NCI-H2227 treated with DMSO at 0.1 percent for 48 hours (cell line): ENCODE data around the gene PPT1.
A peak's percentile ranks its signal among the peaks of the same experiment; 100 is the strongest.
"Not testable (repeated sequence)": the region's sequence is repeated elsewhere in the genome, so short reads cannot be mapped to it uniquely, and the experiment has no call there.

Experiments used
- DNase-seq: peaks from one replicate; lab custom pipeline; 2025; lab: John Stamatoyannopoulos, UW

PPT1 gene

DNA sequence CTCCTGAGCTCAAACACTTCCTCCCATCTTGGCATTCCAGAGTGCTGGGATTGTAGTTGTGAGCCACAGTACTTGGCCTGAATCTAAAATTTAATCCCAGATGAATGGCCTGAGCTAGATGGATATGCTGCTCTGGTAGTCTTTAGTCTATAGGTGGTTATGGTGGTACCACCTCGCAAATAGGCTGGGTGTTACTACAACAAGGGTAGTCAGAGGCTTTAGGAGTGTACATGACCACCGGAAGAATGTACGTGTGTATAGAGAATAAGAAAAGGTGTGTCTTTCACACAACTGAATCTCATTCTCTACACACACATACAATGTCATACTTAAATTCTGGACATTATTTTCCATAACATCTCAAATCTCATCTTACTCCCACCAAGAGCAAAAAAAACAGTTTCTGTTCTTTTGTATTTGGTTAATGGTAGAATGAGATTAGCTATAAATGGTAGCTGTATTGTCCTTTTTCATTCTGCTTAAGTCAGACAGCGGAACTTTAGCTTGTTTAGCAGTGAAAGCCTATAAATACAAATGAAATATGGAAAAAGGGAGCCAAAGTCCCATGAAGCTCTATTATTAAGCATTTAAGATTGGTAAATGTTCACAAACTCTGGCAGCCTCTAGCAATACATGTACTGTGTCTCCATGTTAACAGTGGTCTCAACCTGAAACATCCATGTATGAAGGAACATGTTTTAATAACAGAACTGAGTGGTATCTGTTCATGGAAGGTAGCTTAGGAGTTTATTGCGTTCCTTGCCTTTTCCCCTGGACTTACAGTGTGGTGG lies 40.3 kb downstream of the PPT1 start:
- DNase-seq: no peak

DNA sequence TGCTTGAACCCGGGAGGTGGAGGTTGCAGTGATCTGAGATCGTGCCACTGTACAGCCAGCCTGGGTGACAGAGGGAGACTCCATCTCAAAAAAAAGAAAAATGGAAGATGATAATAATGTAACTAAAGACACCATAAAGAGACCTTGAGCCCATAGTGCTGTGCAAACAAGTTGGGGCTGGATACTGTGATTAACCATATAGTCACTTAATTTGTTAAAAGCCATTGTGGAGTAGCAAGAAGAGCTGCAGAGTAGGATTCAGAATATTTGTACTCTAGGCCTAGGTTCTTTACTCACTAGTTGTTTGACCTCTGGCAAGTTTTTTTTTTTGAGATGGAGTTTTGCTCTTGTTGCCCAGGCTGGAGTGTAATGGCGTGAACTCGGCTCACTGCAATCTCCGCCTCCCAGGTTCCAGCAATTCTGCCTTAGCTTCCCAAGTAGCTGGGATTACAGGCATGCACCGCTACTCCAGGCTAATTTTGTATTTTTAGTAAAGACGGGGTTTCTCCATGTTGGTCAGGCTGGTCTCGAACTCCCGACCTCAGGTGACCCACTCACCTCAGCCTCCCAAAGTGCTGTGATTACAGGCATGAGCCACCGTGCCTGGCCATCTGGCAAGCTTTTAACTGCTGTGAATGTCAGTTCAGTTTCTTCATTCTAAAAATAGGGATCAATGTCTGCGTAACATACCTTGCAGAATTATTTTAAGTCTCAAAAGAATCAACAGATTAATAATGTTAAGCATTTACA lies 43.7 kb downstream of the PPT1 start:
- no peak for DNase-seq

DNA sequence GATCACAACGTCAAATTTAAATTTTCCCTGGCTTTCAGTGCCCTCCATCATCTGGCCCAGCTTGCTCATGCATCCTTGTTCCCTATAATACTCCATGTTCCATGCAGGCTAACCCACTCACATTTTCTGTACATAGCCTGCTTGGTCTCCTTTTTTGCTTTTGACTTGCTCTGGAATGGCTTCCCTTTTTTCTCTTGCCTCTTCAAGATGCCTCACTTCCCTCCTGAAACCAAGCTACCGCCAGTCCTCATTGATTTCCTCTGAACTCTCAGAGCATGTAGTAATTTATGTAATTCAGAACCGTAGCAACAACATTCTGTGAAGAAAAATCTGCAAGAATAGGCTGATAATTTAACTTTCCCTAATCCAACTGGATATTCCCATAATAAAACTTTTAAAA lies 46.2 kb downstream of the PPT1 start:
- DNase-seq: no peak

DNA sequence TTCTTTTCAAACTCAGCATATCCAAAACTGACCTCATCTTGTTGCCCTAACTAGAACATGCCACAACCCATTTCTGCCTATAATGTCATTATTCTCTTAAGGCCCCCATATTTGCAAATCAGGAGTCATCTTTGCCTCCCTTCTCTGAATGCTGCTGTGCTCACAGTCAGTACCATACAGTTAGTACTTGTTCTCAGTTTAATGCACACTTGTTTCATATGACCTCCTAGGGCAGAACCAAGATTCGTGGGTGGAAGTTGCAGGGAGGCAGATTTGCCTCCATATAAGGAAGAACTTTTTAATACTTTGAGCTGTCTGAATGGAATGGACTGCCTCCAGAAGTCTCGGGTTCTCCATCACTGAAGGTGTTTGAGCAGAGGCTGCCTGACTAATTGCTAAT lies 47.3 kb downstream of the PPT1 start:
- DNase-seq: no peak

DNA sequence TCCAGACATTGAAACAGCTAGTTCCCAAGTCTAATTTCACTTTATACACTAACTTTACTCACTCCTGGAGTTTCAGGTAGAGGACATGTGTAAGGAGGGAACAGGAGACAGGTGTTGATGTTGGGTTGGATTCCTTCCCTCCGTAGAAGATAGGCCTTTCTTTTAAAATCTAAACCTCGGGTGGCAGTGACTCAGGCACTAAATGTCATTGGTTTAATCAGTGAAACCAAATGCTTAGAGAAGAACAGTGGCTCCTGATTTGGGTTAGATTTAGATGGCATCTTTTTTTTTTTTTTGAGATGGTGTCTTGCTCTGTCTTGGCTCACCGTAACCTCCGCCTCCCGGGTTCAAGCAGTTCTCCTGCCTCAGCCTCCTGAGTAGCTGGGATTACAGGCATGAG lies 49.3 kb downstream of the PPT1 start:
- no peak for DNase-seq

DNA sequence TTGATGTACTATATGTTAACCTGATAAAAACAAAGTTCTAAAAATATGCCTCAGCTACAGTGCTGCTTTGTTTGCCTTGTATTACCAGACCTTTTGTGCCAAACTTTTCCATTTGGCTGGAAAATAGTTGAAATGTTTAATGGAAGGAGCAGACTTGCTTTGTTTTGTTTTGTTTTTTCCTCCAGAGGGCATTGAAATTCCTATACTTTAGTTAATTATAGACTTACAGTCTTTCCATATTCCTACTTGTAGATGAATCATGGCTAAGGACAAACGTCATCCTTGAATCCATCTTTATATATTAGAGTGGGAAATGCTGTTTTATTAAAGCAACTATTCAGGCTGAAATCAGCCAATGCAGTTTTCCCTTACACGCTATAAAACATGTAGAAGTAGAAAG lies 49.8 kb downstream of the PPT1 start:
- DNase-seq: no peak

DNA sequence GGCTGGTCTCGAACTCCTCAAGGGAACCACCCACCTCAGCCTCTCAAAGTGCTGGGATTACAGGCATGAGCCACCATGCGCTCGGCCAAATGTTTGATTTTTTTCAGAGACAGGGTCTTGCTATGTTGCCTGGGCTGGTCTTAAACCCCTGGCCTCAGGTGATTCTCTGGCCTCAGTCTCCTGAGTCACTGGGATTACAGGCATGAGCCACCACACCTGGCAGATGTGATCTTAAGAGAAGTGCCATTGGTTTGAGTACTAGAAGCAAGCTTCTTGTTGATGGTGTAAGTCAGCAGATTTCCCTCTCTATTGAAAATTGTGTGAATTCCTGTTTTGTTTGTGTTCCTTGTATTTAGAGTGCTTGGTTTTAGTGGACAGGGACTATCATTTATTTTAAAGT lies 51.3 kb downstream of the PPT1 start:
- DNase-seq: no peak

DNA sequence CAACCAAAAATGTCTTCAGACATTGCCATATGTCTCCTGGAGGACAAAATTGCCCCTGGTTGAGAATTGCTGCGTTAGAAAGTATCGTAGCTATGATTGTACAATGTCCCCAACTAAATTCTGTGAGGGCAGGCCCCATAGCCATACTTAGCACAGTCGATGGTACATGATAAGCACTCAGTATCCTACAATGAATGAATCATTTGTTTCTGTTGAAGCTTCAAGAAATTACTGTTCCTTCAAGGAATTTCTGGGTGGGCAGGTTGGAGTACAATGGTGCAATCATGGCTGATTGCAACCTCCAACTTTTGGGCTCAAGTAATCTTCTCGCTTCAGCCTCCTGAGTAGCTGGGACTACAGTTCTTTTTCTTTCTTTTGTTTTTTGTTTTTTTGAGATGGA lies 51.9 kb downstream of the PPT1 start:
- no peak for DNase-seq

DNA sequence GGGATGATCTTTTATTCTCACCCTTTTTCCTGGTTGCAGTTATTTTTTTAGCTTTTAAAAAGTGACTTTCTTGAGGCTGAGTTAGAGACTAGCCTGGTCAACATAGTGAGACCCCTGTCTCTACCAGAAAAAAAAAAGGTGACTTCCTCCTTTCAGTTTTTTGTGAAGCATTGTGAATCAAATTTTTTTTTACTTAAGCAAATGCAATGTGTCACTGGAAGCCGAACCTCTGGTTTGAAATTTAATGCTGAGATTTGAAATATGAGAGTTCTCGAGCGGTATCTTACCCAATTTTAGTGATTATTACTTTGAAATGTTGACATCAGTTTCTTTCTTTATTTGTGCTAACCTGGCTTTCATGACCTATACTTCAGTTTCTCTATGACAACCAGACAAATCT lies 52.9 kb downstream of the PPT1 start:
- DNase-seq: no peak

DNA sequence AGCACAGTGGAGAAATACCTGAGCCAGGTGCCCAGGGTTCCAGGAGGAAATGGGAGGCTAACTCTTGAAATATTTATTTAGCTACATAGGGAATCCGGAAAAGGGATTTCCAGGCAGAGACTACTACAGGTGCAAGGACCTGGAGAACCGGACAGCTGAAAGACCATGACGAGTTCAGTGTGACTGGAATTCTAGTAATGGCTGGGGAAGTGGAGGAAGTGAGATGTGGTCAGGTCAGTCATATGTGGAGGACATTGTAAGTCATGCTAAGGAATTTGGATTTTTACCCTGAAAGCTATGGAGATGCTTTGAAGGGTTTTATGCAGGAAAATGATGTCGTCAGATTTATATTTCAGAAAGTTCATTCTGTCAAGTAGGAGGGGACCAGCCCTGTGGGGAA lies 54.7 kb downstream of the PPT1 start:
- no peak for DNase-seq

DNA sequence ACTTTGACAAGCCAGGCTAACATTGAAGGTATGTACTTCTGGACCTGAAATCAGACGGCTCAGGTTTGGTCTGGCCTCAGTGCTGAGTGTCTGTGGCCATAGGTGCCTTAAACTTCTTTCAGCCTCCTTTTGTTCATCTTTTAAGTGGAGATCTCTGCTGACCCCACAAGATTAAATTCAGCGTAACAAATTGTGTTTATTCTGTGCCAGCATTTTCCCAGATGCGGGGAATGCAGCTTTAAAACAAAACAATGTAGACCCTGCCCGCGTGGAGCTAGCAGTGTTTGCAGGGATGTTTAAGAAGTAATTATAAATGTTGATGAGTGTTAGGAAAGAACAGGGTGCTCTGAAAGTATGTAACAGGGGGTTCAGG lies 55.6 kb downstream of the PPT1 start:
- DNase-seq: no peak

DNA sequence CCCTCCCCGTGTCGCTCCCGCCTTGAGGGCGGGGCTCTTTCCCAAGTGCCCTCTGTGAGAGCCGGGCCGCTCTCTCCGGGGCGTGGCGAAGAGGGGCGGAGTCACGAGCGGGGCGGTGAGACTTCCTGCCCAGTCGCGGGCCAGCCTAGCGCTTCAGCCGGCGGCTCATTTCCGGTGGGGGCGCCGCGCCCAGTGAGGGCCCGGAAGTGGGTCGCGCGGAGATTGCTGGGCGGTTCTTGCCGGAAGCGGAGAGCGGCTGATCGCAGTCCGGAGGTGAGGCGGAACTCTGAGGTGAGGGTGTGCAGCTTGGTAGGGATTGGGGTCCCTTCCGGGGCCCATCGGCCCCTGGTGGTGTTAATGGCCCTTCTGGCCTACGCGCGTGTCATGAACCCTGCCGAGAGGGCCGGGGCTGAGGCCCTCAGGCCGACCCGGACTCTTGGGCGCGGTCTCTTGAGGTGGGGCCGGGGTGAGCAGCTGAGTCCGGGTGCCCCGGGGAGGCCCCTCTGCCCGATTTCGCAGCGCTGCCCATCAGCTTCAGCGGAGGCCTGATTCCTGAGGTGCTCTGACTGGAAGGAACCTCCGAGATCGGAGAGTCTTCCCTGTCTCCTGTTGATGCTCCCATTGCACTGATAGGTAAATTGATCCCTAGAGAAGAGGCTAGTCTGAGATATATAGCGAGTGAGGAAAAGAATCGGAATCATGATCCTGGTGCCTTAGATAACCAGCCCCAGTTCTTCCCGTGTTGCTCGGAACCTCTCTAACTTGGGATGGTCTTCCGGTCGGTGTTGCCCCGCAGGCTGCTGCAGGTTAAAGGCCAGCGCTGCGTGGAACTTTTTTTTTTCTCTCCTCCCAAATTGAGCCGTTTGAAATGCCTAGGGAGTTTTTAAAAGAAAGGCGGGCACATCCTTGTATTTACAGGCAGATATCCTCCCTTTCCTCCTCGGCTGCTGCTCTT lies 56.3 kb downstream of the PPT1 start, which contains the start of gene CAP1:
CAP1 (plus strand) TSS at position 219 of the 955 bp plus-strand sequence. CDS start 18,618 bp downstream, outside the sequence.
- peak; percentile 98 for DNase-seq

DNA sequence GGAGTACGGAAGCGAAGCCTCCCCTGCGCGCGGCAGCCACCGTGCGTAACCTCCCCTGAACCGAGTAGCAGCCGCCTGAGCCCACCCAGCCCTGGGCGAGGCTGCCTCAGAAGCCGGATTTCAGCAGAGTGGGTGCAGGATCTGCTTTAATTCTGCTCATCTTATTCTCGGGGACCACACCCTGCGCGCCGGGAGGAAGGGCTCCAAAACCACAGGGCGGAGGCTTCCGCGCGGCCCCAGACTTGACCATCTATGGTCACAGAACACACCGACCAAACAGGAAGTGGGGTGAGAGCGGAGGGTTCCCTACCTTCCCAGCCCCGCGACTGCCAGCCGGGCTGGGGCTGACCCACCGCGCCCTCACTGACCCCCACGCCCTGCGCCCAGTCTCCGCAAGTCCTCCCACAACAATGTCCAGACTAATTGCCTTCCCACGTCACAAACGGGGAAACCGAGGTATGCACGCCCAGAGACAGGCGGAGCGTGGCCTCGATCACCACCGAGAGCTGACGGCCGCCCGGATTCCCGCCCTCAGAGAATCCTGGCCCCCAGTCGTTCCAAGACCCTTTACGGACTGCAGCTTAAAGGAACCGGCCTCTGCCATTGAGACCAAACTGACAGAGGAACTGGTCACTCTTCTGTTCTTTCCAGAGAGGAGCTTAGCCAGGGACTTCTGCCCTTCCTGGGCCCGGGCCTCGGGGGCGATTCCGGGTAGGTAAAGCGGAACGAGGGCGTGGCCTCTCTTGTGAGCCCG lies 57.1 kb downstream of the PPT1 start:
- DNase-seq: no peak

DNA sequence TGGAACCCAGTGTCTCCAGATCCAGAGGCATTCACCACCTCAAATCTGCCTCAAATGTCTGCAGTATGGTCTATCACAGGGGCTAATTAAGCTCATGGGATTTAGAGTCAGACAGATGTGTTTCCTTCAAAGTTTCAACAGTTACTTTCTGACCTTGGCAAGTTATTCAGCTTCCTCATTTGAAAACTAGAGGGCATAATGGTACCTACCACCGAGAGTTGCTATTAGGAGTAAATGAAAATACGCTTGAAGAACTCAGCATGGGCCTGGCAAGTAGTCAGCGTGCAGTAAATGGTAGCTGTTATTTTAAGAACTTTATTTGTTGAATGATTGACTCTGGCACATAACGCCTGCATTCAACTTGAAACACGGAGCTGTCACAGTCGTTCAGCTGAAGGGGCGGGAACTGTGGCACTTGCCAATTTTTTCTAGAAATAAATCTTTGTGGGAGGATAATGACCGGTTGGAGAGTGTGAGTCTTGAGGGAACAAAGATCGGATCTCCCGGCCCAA lies 57.8 kb downstream of the PPT1 start:
- peak; percentile 81 for DNase-seq

DNA sequence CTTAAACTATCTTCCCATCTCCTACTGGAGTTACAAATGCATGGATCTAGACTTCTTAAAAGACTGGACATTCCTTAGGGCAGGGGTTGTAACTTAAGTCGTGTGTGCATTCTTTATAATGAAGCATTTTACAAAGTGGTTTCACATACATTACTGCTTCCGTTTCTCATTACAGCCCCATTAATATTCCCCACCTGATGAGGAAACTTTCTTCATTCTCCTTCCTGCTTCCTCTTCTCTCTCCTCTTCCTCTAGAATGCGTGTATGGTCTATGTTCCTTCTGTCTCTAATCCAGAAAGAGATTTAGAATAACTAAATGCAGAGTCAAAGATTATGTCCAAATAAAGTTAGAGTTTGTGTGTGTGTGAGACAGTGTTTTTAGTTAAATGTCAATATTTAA lies 58.4 kb downstream of the PPT1 start:
- no peak for DNase-seq

DNA sequence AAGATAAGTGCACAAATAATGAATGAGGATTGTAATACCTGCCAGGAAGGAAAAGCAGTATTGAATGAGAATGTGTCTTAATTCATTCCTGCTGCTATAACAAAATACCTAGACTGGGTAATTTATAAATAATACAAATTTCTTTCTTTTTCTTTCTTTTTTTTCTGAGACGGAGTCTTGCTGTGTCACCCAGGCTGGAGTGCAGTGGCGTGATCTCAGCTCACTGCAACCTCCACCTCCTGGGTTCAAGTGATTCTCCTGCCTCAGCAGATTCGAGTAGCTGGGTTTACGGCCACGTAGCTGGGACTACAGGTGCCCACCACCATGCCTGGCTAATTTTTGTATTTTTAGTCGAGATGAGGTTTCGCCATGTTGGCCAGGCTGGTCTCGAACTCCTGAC lies 59.8 kb downstream of the PPT1 start:
- not testable (repeated sequence) for DNase-seq

DNA sequence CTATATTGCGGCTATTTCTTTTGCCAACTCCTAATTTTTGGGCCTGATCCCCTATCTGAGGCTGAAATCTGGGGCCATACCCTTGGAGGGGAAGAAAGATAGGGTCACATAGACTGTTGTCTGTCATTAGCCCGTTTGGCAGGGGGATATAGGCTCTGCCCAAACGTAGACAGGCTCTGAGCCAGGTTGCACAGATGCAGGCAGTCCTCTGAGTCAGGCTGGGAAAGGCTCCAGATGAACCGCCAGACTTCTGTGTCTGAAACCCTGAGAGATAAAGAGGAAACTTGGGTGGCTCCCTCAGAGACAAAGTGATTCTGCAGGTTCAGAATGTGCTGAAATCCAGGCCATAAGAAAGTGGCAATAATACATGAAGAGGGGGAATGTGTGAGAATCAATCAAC lies 60.5 kb downstream of the PPT1 start:
- no peak for DNase-seq

DNA sequence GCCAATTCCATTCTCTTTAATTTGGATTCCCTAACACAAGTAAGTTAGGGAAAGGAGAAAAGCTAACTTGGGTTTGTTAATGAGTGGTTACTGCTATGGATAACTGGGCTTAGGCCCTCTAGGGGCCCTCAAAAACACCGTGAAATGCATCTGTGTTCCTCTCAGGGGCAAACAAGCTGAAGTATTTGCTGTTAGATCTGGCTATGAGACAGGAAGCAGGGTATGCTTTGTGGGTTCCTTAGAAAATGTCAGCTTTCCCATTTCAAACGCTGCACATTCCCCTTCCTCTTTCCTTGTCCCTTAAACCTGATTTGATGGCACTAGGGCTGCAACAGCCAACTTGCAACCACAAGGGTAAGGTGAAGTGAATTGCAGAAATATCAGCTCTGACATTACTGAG lies 62.2 kb downstream of the PPT1 start:
- no peak for DNase-seq

DNA sequence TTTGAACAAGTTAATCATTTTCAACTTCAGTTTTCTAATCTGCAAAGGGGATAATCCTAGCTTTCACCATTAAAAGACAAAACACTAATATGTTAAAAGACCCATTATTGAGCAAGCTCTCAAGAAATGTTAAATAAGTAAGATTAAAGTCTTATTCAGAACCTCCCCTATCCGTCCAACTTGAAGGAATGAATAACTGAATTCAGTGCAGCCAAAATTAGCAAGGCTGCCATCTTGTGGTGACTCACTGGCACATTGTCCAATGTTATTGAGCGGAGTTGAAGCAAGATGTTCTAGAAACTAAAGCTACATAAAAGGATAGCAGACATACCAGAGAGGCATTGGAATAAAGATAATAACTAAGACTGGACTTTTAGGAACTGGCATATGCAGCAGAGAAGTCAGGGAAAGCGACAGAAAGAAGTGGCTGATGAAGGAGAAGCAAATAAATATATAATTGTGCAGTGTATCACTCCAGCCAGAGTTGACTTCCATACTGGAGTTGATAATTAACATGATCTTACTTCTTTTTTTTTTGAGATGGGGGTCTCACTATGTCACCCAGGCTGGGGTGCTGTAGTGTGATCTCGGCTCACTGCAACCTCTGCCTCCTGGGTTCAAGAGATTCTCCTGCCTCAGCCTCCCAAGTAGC lies 64.7 kb downstream of the PPT1 start:
- peak; percentile 24 for DNase-seq

DNA sequence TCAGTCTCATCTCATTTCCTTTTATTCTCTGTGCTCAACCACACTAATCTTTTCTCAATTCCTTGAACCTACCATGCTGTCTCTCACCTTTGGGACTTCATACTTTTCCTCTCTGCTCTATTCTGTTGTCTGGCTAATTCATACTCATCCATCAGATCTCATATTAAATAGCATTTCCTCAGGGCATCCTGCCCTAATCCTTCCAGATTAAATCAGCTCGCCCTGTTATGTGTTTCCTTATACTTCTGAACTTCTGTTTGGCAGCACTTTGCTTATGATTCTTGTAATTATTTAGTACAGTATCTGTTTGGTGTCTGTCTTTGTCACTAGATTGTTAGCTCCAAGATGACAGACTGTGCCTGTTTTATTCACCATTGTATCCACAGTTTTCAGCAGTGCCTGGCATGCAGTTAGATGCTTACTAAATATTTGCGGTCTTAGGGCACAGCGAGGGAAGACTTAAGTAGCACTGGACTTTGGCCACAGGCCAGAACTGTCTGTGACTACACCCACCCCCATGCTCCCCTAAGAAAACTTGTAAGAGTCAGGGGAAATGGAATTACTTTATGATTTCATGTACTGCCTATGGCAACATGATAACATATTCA lies 66.4 kb downstream of the PPT1 start:
- DNase-seq: no peak

DNA sequence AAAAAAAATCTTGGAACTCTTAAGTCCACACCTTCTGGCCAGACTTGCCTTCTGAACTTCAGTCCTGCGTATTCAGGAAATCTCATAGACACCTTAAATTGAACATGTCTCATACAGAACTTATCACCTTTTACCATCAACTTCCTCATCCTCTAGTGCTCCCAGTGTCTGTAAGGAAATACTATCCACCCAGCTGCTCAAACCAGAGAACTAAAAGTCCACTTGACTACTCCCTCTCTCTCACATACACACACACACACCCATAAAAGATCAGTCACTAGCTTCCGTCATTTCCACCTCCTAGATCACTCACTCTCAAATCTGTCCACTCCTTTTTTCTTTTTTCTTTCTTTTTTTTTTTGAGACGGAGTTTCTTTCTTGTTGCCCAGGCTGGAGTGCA lies 67.4 kb downstream of the PPT1 start:
- no peak for DNase-seq
